SH-SY5Y (cell line): ENCODE results near the gene LBR.

ENCODE experiments used
- GATA2 ChIP-seq: IDR thresholded peaks from 2 replicates; pipeline ENCODE4 v1.6.1; 2011; ENCODE audit warnings: mild to moderate bottlenecking, low read depth, low read length
- GATA3 ChIP-seq: IDR thresholded peaks from 2 replicates; pipeline ENCODE4 v1.6.1; 2011; ENCODE audit warnings: low read depth, mild to moderate bottlenecking, low read length, moderate library complexity

DNA sequence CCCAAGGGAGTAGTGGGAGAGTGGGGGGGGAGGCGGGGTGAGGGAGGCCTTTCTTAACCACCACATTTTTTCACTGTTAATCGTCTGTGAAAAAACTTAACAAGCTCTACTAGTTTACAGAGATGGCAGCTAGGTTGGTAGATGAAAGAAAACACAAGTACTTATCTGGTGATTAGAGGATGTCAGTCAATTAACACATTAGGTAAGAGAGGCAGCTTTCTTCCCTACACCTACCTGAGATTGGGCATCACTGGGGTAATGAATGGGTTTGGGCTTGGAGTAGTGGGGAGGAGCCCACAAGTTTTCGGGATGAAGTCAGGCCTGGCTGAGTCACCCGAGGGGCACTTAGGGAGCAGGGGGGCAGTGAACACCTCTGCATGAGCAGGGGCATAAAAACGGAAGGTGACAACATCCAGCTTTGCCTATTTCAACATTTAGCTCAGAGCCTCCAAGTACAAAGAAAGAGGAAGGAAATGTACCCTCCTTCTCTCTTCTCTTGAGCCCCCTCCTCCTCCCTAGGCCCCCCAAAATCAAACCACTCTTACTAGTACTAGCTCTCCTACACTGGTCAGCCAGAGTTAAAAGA lies 2.5 kb downstream of the LBR start:
- no peak for TF ChIP-seq GATA2
- TF ChIP-seq GATA3 = no peak
